ENCODE measurements around the gene SUN3. TPM values are rescaled to one million over a fixed set of nuclear protein-coding genes. Genes with fewer than 3 reads are reported as not detected.
A peak's percentile ranks its signal among the peaks of the same experiment; 100 is the strongest.
"Not testable (repeated sequence)": the region's sequence is repeated elsewhere in the genome, so short reads cannot be mapped to it uniquely, and the experiment has no call there.

SUN3 gene
- total and polyA plus RNA-seq, 7 donors, result 0.16 TPM; not detected in 6

DNA sequence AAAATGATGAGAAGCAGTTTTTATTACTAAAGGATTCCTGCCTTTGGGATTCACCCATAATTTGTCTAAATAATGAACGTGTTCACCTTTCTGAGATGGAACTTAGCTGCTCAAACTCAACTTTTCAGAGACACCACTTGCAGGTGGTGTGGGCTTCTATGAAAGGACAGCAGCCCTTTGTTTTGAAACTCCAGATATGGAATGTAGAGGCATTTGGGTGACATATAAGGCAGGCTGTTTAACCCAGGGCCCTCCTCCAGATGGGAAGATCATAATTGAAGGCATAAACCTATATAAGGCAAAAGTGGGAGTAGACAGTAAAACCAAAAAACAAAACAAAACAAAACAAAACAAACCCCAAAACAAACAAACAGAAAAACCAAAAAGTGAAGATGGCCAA is 37.6 kb downstream of the SUN3 start:
- peaks cover 0 to 12% (median 5%) of the 10 kb centered on the region in 4 donors for H3K4me1 ChIP-seq
- no peak for DNase-seq
- H3K36me3 ChIP-seq, result no peaks in the 10 kb centered on the region
- intact Hi-C loops (cut with DNase I), result no loop called here
- 81 to 92% methylated on average over 1 of the region's 1 CpG for WGBS, 2 donors
- no peaks in the 10 kb centered on the region for H3K27me3 ChIP-seq
- peak overlapping the region; percentile 23 to 57 (median 52) for H3K4me3 ChIP-seq
- no peaks in the 10 kb centered on the region for H3K9me3 ChIP-seq
- TF ChIP-seq POLR2AphosphoS5 (IDR thresholded peaks at IDR 0.05) (no peak), POLR2A (IDR thresholded peaks at IDR 0.05) (no peak), EP300 (IDR thresholded peaks at IDR 0.05) (no peak), CTCF (IDR thresholded peaks at IDR 0.05) (no peak)
- H3K27ac ChIP-seq, result peak overlapping the region in 3 of 4 donors; percentile 48 to 72 (median 64)

DNA sequence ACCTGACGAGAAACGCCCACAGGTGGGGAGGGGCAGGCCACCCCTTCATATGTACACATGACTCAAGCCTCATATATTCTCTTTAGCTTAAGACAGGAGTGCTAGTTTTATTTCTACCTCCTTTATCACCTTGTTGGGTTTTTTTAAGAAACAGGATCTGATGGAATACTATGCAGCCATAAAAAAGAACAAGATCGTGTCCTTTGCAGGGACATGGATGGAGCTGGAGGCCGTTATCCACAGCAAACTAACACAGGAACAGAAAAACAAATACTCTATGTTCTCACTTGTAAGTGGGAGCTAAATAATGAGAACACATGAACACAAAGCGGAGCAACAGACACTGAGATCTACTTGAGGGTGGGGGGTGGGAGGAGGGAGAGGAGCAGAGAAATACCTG is 38.3 kb downstream of the SUN3 start:
- Histone ChIP-seq H3K27me3 (no peaks in the 10 kb centered on the region), H3K36me3 (no peaks in the 10 kb centered on the region), H3K4me3 (no peak overlapping the region), H3K4me1 (peaks cover 0 to 12% (median 5%) of the 10 kb centered on the region in 4 donors), H3K9me3 (no peaks in the 10 kb centered on the region), H3K27ac (no peak overlapping the region)
- TF ChIP-seq CTCF (IDR thresholded peaks at IDR 0.05), result no peak
- TF ChIP-seq POLR2A (IDR thresholded peaks at IDR 0.05), result no peak
- no peak for TF ChIP-seq POLR2AphosphoS5 (IDR thresholded peaks at IDR 0.05)
- no peak for TF ChIP-seq EP300 (IDR thresholded peaks at IDR 0.05)
- DNase-seq, result no peak
- 93 to 94% methylated on average over 5 of the region's 5 CpGs for WGBS, 2 donors
- intact Hi-C loops (cut with DNase I), result no loop called here

DNA sequence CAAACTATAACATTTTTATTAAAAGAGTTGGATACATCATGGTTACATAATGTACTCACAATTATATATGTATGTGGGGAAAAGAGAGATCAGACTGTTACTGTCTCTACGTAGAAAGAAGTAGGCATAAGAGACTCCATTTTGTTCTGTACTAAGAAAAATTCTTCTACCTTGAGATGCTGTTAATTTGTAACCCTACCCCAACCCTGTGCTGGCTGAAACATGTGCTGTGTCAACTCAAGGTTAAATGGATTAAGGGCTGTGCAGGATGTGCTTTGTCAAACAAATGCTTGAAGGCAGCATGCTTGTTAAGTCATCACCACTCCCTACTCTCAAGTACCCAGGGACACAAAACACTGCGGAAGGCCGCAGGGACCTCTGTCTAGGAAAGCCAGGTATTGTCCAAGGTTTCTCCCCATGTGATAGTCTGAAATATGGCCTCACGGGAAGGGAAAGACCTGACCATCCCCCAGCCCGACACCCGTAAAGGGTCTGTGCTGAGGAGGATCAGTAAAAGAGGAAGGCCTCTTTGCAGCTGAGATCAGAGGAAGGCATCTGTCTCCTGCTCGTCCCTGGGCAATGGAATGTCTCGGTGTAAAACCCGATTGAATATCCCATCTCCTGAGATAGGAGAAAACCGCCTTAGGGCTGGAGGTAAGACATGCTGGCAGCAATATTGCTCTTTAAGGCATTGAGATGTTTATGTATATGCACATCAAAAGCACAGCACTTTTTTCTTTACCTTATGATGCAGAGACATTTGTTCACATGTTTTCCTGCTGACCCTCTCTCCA is 39.1 kb downstream of the SUN3 start:
- H3K27me3 ChIP-seq; H3K36me3 ChIP-seq; DNase-seq; H3K27ac ChIP-seq; H3K4me3 ChIP-seq; intact Hi-C loops (cut with DNase I); H3K9me3 ChIP-seq: not testable (repeated sequence)
- WGBS, 2 donors, result 74 to 81% methylated on average over 10 of the region's 10 CpGs
- H3K4me1 ChIP-seq, result peaks cover 0 to 12% (median 5%) of the 10 kb centered on the region in 4 donors

DNA sequence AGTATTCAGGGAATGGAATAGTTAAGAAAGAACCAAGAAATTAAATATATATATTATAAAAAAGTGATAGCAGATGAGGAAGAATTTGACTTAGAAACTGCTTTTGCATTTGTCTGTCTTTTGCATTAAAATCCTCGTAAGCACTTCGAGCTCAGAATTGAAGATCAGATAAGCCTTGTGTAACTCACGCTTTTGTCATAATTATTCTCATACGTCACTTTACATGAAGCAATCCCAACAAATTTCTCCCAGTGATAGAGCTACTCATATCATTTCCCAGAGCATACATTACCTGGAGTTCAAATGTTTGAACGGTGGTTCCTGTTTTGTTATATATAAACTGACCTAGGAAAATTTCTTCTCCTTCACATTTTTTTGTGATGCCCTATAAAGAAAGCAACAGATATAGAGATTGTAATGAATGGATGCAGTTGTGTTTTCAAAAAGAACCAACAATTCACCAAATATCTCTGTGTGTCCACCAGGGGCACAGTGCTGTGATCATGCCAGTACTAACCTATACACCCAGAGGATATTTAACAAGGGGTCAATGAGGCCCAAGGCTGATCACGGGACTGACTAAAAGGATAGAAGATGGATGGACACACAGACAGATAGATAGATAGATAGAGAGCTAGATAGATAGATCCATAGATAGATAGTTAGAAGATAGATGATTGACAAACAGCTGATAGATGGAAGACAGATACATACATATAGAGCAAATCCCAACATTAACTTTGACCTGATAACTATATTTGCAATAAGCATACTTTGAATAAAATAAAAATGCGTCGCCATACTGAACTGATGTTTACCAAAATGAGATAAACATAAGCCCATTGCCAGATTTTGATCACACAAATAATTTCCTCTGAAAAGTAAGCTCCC is 40.2 kb downstream of the SUN3 start:
- Histone ChIP-seq H3K4me1 (peaks cover 0 to 12% (median 5%) of the 10 kb centered on the region in 4 donors), H3K9me3 (no peaks in the 10 kb centered on the region), H3K27ac (no peak overlapping the region), H3K27me3 (no peaks in the 10 kb centered on the region), H3K4me3 (no peak overlapping the region), H3K36me3 (no peaks in the 10 kb centered on the region)
- intact Hi-C loops (cut with DNase I), result no loop called here
- 85 to 88% methylated on average over 8 of the region's 8 CpGs for WGBS, 2 donors
- TF ChIP-seq CTCF (IDR thresholded peaks at IDR 0.05), result no peak
- TF ChIP-seq POLR2A (IDR thresholded peaks at IDR 0.05), result no peak
- TF ChIP-seq POLR2AphosphoS5 (IDR thresholded peaks at IDR 0.05), result no peak
- no peak for TF ChIP-seq EP300 (IDR thresholded peaks at IDR 0.05)
- DNase-seq, result no peak

- intact Hi-C loops (cut with DNase I), result no loop called here
- H3K4me3 ChIP-seq, result no peak overlapping the region
- 47 to 60% methylated on average over 2 of the region's 2 CpGs for WGBS, 2 donors
Measured at GRCh38 chr7:47982610-47983009, 46.3 kb downstream of the SUN3 start.

DNA sequence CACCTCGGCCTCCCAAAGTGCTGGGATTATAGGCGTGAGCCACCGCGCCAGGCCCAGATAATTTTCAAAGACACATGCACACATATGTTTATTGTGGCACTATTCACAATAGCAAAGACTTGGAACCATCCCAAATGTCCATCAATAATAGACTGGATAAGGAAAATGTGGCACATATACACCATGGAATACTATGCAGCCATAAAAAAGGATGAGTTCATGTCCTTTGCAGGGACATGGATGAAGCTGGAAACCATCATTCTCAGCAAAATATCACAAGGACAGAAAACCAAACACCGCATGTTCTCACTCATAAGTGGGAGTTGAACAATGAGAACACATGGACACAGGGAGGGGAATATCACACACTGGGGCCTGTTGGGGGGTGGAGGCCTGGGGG is 48.3 kb downstream of the SUN3 start:
- H3K27me3 ChIP-seq; intact Hi-C loops (cut with DNase I); DNase-seq; H3K4me3 ChIP-seq; H3K27ac ChIP-seq; H3K9me3 ChIP-seq: not testable (repeated sequence)
- WGBS, 2 donors, result 95 to 96% methylated on average over 4 of the region's 5 CpGs
- H3K4me1 ChIP-seq, result peaks cover 0 to 17% (median 11%) of the 10 kb centered on the region in 4 donors
- peaks cover 10 to 26% (median 23%) of the 10 kb centered on the region in 4 donors for H3K36me3 ChIP-seq

More at GRCh38 chr7:47982610-47983009, 46.3 kb downstream of the SUN3 start:
- DNase-seq, result no peak
- peaks cover 0 to 7% (median 5%) of the 10 kb centered on the region in 4 donors for H3K36me3 ChIP-seq
- no peak overlapping the region for H3K27ac ChIP-seq
- no peaks in the 10 kb centered on the region for H3K9me3 ChIP-seq
- TF ChIP-seq CTCF (IDR thresholded peaks at IDR 0.05), result no peak
- H3K27me3 ChIP-seq, result no peaks in the 10 kb centered on the region
- peaks cover 0 to 13% (median 10%) of the 10 kb centered on the region in 4 donors for H3K4me1 ChIP-seq
